ENCODE measurements around the gene OBSCN.

OBSCN gene

DNA sequence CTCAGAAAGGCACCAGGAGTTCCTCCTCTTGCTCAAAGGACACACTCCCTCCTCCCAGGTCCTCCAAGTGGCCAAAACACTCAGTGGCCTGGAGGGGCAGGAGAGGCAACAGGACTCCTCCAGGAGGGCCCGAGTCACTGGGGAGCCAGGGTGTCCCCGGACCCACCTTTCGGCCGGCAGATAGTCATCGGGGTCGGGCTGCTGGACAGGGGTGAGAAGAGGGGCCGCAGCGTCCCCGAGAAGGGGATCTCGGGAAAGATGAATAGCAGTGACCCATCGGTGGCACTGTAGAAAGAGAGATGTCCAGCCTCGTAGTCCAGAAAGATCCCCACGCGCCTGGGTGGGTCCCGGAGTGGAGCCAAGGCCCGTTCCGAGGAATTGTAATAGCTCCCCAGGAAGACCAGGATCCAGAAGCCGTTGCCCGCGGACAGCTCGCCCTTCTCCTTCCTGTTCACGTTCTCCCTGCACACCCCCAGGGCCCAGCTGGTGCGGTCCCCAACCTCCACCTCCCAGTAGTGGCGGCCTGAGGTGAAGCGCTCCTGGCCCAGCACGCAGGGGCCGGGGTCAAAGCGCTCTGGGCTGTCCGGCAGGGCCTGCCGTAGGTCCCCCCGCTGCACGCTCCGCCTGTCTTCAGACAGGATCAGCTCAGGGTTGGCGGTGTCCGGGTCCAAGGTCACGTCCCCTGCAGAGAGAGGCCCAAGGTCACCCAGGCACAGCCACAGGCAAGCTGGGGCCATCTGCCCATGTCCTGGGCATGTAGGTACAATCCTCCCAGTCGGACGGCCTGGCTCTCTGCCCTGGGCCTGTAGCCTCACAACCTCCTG lies 186.9 kb downstream of the OBSCN start:
- FAIRE-seq (no peak), DNase-seq (ENCODE audit: low spot score) (no peak)

GRCh38 chr1:228396770-228397662 lies 189.2 kb downstream of the OBSCN start:
- DNase-seq (ENCODE audit: low spot score) = no peak
- FAIRE-seq = no peak

GRCh38 chr1:228397966-228398365 lies 190.1 kb downstream of the OBSCN start:
- DNase-seq (ENCODE audit: low spot score) (no peak), FAIRE-seq (no peak)

- FAIRE-seq (no peak), DNase-seq (ENCODE audit: low spot score) (no peak)
Observed at GRCh38 chr1:228398741-228399461, 191.1 kb downstream of the OBSCN start.

DNA sequence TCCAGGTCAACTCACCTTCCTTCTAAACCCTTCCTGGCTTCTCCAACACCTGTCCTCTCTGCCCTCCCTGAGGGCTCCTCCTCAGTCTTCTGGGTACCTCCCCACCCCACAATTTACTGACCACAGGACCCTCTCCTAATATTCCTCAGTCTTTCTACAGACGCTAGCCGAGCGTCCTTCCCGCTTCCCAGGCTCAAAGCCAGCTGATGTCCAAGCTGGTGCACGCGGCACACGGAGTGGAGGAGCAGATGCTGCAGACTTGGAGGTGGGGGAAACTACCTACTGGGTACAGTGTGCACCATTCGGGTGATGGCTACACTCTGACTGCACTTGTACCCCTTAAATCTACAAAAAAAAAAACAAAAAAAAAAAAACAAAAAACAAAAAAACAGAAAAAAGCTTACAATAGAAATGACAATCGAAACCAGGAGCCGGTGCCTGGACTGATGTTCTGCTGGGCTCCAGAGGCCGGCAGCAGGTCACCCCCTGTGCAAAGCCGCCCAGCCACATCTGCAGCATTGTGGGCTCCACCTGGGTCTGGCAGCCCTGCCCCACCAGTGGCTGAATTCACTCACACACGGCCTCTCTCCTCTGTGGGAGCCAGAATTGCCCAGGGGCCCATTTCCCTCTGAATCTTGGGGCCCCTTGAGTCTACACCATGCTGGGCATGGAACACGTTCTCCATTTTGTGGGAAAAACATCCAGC lies 191.8 kb downstream of the OBSCN start:
- FAIRE-seq = no peak

DNA sequence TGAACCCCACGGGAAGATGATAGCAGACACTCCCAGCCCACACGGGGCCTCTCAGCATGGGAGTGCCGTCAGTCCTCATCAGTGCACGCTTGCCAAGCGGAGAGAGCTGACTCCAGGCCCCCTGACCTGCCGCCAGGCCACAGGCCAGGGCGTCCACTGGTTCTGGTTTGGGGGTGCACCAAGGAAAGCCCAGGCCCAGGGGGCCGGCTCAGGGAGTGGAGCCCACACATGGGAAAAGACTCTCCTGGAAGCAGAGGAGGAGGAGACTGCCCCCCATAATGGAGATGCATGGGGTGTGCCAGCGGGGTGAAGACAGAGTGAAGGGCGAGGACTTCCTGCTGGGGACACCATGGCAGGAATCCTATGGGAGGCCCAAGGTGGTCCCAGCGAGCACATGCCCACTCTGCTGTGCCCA lies 192.4 kb downstream of the OBSCN start:
- FAIRE-seq (no peak), DNase-seq (ENCODE audit: low spot score) (no peak)

More for the DNA sequence above, 191.8 kb downstream of the OBSCN start:
- no peak for DNase-seq (ENCODE audit: low spot score)

DNA sequence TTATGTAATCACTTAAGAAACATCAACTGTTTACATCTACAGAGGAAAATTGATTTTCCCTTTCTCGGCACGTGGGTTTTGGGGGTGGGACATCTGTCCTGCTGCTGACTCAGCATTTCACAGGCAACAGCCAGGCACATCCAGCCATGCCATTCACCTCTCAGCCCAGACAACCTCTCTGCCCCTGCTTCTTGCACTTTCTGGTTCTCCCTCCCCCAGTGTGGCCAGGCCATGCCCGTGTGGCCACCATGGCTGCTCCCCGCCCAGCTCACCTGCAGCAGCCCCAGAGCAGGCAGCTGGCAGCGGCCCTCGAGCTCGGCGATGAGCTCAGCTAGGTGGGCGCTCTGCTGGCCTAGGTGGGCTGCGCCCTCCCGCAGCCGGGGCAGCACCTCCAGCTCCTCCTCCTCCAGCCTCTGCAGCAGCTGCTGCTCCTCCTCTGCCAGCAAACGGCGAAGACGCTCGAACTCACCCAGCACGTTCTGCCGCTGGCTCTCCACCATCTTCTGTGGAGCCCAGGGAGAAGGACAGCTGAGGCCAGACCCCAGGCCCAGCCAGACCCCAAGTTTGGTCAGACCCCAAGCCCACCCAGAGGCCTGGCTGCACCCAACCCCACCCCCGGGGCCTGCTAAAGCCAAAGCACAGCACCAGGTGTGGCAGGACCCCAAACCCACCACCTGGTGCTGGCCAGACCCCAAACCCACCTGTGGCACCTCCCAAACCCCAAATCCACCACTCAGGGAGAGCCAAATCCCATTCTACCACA lies 193.0 kb downstream of the OBSCN start:
- FAIRE-seq (no peak), DNase-seq (ENCODE audit: low spot score) (no peak)

DNA sequence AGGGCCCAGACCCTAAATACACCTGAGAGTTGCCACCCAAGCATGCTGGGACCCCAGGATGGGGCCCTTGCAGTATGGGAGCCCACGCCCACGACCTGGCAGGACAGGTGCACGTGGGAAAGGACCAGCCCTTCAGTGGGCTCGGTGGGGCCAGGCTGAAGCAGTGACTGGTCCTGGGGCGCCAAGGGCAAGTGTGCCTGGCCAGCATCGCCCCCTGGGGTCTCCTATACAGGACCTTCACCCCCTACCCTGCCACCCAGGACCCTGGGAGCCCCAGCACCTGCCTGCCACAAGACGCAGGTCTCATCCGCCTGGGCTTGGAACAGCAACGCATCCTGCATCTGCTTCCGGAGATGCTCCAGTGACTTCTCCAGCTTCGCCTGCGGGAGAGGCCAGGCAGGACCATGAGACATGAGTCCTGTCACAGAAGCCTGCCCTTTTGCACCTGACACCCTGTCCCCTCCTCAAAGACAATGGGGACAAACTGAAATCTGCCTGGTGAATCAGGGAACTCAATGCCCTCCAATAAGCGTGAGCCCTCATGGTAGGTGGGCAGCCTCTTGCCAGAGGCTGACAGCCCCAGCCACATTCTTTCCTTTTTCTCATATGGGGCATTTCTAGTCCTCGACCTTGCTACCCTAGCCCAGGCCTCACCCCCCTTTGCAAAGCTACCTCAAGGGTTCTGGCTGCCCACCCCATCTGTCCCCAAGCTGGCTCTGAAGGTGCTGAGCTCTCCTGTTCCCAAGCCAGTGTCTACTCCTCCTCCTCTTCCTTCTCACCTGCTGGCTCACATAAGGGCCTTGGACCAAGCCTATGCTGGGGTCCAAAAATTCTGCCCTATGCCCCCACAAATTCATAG lies 194.2 kb downstream of the OBSCN start:
- FAIRE-seq (no peak), DNase-seq (ENCODE audit: low spot score) (no peak)

GRCh38 chr1:228402641-228403025 lies 194.8 kb downstream of the OBSCN start:
- DNase-seq (ENCODE audit: low spot score) = no peak
- no peak for FAIRE-seq

GRCh38 chr1:228403231-228403631 lies 195.4 kb downstream of the OBSCN start:
- DNase-seq (ENCODE audit: low spot score) (no peak), FAIRE-seq (no peak)

DNA sequence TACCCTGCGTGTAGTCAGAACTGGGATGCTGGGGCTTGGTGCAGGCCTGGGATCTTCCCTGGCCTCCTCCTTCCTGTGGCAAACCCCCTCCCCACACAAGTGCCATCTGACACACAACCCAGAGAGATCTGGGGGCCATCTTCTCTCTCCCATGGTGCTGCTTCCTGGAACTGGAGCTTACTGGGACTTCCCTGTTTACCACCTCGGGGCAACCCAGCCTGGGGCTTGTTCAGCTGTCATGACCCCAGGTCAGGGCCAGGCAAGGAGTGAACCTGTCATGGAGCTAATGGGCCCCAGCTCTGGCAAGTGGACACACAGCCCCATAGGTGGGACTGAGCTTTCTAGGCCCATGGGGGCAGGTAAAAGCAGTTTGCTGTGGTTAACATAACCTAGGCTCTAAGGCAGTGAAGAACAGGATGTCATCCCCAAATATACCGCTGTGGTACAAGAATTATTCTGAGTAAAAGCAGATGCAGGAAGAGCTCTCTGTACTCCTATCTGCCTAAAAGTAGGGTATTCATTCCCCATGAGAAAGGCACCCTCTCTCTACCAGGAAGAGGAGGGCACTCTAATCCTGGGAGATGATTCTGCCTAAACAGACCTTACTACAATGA lies 196.4 kb downstream of the OBSCN start:
- DNase-seq (ENCODE audit: low spot score) (no peak), FAIRE-seq (no peak)

GRCh38 chr1:228405200-228405978 lies 197.5 kb downstream of the OBSCN start:
- FAIRE-seq (no peak), DNase-seq (ENCODE audit: low spot score) (no peak)

- no peak for FAIRE-seq
- no peak for DNase-seq (ENCODE audit: low spot score)
Observed at GRCh38 chr1:228405979-228406228, 198.1 kb downstream of the OBSCN start.

- DNase-seq (ENCODE audit: low spot score) (no peak), FAIRE-seq (no peak)
Observed at GRCh38 chr1:228407106-228408040, 199.5 kb downstream of the OBSCN start.

DNA sequence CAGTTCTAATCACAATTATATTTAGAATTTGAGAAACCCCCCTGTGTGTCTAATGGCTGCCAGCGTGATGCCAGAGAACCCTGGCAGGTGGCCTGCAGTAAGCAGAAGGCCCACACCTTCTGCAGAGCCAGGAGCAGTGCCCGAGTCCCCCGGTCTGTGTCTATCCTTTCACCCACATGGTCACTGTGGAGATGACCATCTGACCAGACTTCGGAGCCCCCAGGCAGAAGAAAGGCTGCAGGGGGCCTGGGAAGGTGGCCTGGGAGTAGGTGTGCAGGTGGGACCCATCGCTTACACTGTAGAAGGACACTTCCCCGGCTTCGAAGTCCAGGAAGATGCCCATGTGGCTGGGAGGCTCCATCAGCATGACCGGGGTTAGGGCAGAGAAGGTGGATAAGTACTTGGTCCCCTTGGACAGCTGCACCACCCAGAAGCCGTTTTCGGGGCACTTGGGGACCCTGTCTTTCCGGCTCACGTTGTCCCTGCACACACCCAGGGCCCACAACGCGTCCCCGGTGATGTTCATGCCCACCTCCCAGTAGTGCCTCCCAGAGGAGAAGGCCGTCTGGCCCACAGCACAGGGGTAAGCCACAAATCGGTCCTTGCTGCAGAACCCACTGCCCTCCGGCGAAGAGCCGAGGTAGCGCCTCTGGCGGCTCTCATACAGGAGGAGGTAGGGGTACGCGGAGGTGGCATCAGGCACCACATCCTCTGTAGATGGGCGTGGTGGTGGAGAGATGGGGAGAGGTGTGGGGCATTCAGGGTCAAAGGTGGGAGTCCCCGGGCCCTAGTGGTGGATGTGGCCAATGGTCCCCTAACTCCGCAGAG lies 200.4 kb downstream of the OBSCN start:
- FAIRE-seq = no peak
- DNase-seq (ENCODE audit: low spot score) = no peak

Data from urothelium cell line (cell line).